K562 (cell line): Measurements from ENCODE around the gene GAB2. TPM values are rescaled to one million over a fixed set of nuclear protein-coding genes. Genes with fewer than 3 reads are reported as not detected.

Source experiments
- ATAC-seq: fragments of 200-7000 bp; cut with Tn5 transposase; 3 replicates; pipeline ENCODE4 v1.9.1; 2020; ENCODE audit warnings: moderate library complexity
- BruUV-seq: library from RNA; stranded (reverse); fragments of 400-500 nt; replicated peaks from 2 replicates; lab custom pipeline; 2021; lab: Mats Ljungman, UMichigan
- CTCF ChIA-PET: fragments of 300-600 bp; formaldehyde crosslinking; extraction: SDS; loops from one replicate; lab custom pipeline; 2021; ENCODE audit warnings: low intra/inter-chr PET ratio; lab: Yijun Ruan, JAX
- POLR2A ChIA-PET: fragments of 300-600, 350-650 bp; sonication (Branson Sonifier 250); formaldehyde crosslinking; extraction: SDS; loops from one replicate; lab custom pipeline; 2021; ENCODE audit warnings: antibody characterized with exemption, inconsistent platforms; lab: Yijun Ruan, JAX
- DNase-seq, 4 experiments: peaks; one replicate each; pipeline versions ENCODE4 v3.0.0 to v3.0.0-alpha.2; 2011 to 2018; ENCODE audit warnings: low spot score in 3 of 4, mixed read lengths in 3 of 4; ENCODE audit errors: extremely low read depth in 1 of 4
- FAIRE-seq: peaks from 2 replicates; lab custom pipeline; 2011; peaks lifted over from hg19 to GRCh38; lab: Jason Lieb, UNC
- H2AFZ ChIP-seq: 2 replicates; pipeline ENCODE4 v1.6.0; 2011; ENCODE audit warnings: low read depth, low read length, control low read depth, inconsistent platforms
- H3K27ac ChIP-seq: fragments of 200-600 bp; 3 replicates; pipeline ENCODE4 v1.8.0; 2011; ENCODE audit warnings: low read depth, mild to moderate bottlenecking, control low read depth, inconsistent platforms, low read length, moderate library complexity, mixed read lengths; ENCODE audit errors: extremely low read depth
- H3K27me3 ChIP-seq, 2 experiments: fragments of 300-600 bp in 1 of 2; 2 replicates in 1 of 2; 3 replicates in 1 of 2; pipeline versions ENCODE4 v1.6.0 to v1.8.0; 2011; ENCODE audit warnings: inconsistent platforms in 2 of 2, low read length in 2 of 2, mild to moderate bottlenecking in 1 of 2, mixed read lengths in 1 of 2, moderate library complexity in 1 of 2; ENCODE audit not compliant: control insufficient read depth in 2 of 2, insufficient read depth in 2 of 2
- H3K36me3 ChIP-seq: fragments of 300-600 bp; 3 replicates; pipeline ENCODE4 v1.8.0; 2011; ENCODE audit warnings: mild to moderate bottlenecking, low read length, inconsistent platforms; ENCODE audit not compliant: control insufficient read depth, insufficient read depth
- H3K4me1 ChIP-seq, 2 experiments: fragments of 200-600 bp in 1 of 2; replicated peaks in 1 of 2; 2 replicates in 1 of 2; 3 replicates in 1 of 2; pipeline versions ENCODE4 v1.5.1 to v1.8.0; 2011; ENCODE audit warnings: inconsistent platforms in 2 of 2, low read length in 2 of 2, mild to moderate bottlenecking in 1 of 2, mixed read lengths in 1 of 2, moderate library complexity in 1 of 2; ENCODE audit not compliant: control insufficient read depth in 2 of 2, insufficient read depth in 2 of 2
- H3K4me2 ChIP-seq: 2 replicates; pipeline ENCODE4 v1.6.1; 2011; ENCODE audit warnings: low read length, control low read depth, inconsistent platforms, mixed read lengths; ENCODE audit not compliant: insufficient read depth
- H3K4me3 ChIP-seq: fragments of 200-600 bp; sonication (generic), shearing (Covaris generic); 2 replicates; pipeline ENCODE4 v1.5.1; 2016; ENCODE audit warnings: control low read depth, inconsistent platforms
- H3K79me2 ChIP-seq: fragments of 200-600 bp; 3 replicates; pipeline ENCODE4 v1.8.0; 2011; ENCODE audit warnings: low read length, inconsistent platforms; ENCODE audit not compliant: control insufficient read depth, insufficient read depth
- H3K9ac ChIP-seq, 2 experiments: 2 replicates each; pipeline versions ENCODE4 v1.6.0 to v1.6.1; 2011; ENCODE audit warnings: low read depth in 2 of 2, low read length in 2 of 2, control low read depth in 1 of 2, inconsistent platforms in 1 of 2, mild to moderate bottlenecking in 1 of 2, mixed read lengths in 1 of 2; ENCODE audit not compliant: insufficient read depth in 1 of 2
- H3K9me1 ChIP-seq: one replicate; pipeline ENCODE4 v1.6.0; 2011; ENCODE audit warnings: inconsistent platforms, mild to moderate bottlenecking, low read length, moderate library complexity; ENCODE audit not compliant: control insufficient read depth, insufficient read depth
- H3K9me3 ChIP-seq: replicated peaks from 2 replicates; pipeline ENCODE4 v1.5.1; 2011; ENCODE audit warnings: low read depth, low read length, inconsistent platforms; ENCODE audit not compliant: control insufficient read depth, insufficient read depth
- H4K20me1 ChIP-seq: replicated peaks from 2 replicates; pipeline ENCODE4 v1.6.1; 2011; ENCODE audit warnings: low read length, inconsistent platforms, mixed read lengths; ENCODE audit not compliant: control insufficient read depth, insufficient read depth
- ARID3A ChIP-seq: IDR thresholded peaks from 2 replicates; pipeline ENCODE4 v1.6.1; 2012; ENCODE audit warnings: low read depth, low read length, improper control_type of control experiment, borderline replicate concordance
- ATF7 ChIP-seq: fragments of 450-650 bp; IDR thresholded peaks from 2 replicates; pipeline ENCODE4 v1.7.1; 2014; ENCODE audit warnings: mild to moderate bottlenecking, moderate library complexity
- CBFA2T3 ChIP-seq: fragments of 450-650 bp; IDR thresholded peaks from 2 replicates; pipeline ENCODE4 v1.6.1; 2017
- CHAMP1 ChIP-seq: fragments of 450-650 bp; IDR thresholded peaks from 2 replicates; pipeline ENCODE4 v1.6.1; 2016; ENCODE audit warnings: mild to moderate bottlenecking
- DEAF1 ChIP-seq: fragments of 450-650 bp; formaldehyde crosslinking; IDR thresholded peaks from 2 replicates; pipeline ENCODE4 v1.4.0; 2020; ENCODE audit warnings: mild to moderate bottlenecking, moderate library complexity
- FOXA1 ChIP-seq: fragments of 450-650 bp; IDR thresholded peaks from 2 replicates; pipeline ENCODE4 v1.6.1; 2016; ENCODE audit warnings: mild to moderate bottlenecking, borderline replicate concordance
- MTA1 ChIP-seq: fragments of 450-650 bp; IDR thresholded peaks from 2 replicates; pipeline ENCODE4 v1.6.1; 2017; ENCODE audit warnings: borderline replicate concordance
- NR2C1 ChIP-seq, 2 experiments: fragments of 450-650 bp; IDR thresholded peaks; 2 replicates each; pipeline ENCODE4 v1.6.1; 2017; ENCODE audit warnings: mild to moderate bottlenecking in 2 of 2, antibody characterized with exemption in 1 of 2, inconsistent platforms in 1 of 2, missing compliant biosample characterization in 1 of 2, missing genetic modification characterization in 1 of 2
- NR2C2 ChIP-seq, 2 experiments: fragments of 200-800 bp in 1 of 2; sonication (Bioruptor generic) in 1 of 2; sonication (generic) in 1 of 2; formaldehyde crosslinking in 1 of 2; IDR thresholded peaks; 2 replicates each; pipeline versions ENCODE4 v1.6.1 to v1.8.0; 2016 to 2022; ENCODE audit warnings: mild to moderate bottlenecking in 1 of 2, missing compliant biosample characterization in 1 of 2, missing genetic modification characterization in 1 of 2, missing genetic modification reagents in 1 of 2
- POLR2B ChIP-seq: fragments of 450-650 bp; IDR thresholded peaks from 2 replicates; pipeline ENCODE4 v1.6.1; 2018; ENCODE audit warnings: low read depth; ENCODE audit not compliant: partially characterized antibody
- ZNF280B ChIP-seq: fragments of 250-450 bp; sonication (Bioruptor Pico); IDR thresholded peaks from 2 replicates; pipeline ENCODE4 v1.5.1; 2021; ENCODE audit warnings: mild to moderate bottlenecking
- WGBS: fragments of 100-300 bp; shearing (Covaris generic); methylation state at CpG from one replicate; pipeline ENCODE4 v1.1.6; 2016; ENCODE audit warnings: low coverage, mixed read lengths; ENCODE audit not compliant: insufficient coverage; ENCODE audit errors: missing lambda C conversion rate; 5-methylcytosine and 5-hydroxymethylcytosine counted together
- in situ Hi-C: fragments of 300-500 bp; cut with MboI; formaldehyde crosslinking; loops from 4 replicates; pipeline ENCODE4 v1.15.0; 2018; ENCODE audit warnings: inconsistent platforms, mixed read lengths
- intact Hi-C: fragments of 100-400 bp; cut with micrococcal nuclease; formaldehyde crosslinking; loops from 2 replicates; pipeline ENCODE4 v1.14.2; 2022
- polyA plus RNA-seq, 8 experiments: library from polyadenylated mRNA; depleted of rRNA in 4 of 8; stranded (reverse) in 5 of 8; unstranded in 3 of 8; fragments of >200 nt; fragmentation: Nextera tagmentation in 2 of 8; fragmentation: Illumina TruSeq in 1 of 8; extraction: Ambion mirVana in 2 of 8; extraction: Trizol in 1 of 8; gene quantifications; 2 replicates each; pipeline versions ENCODE4 v1.2.1 to v1.2.3, GENCODE V29; 2011 to 2014; ENCODE audit warnings: inconsistent platforms in 1 of 8, missing spikeins in 1 of 8
- total RNA-seq, 7 experiments: library from RNA; depleted of rRNA in 6 of 7; stranded (reverse); fragments of >200 nt in 6 of 7; fragmentation: Illumina TruSeq in 2 of 7; extraction: Trizol in 2 of 7; gene quantifications; 2 replicates each; pipeline versions ENCODE4 v1.2.1 to v1.2.3, GENCODE V29; 2011 to 2021; ENCODE audit warnings: low replicate concordance in 1 of 7

The GAB2 gene
- total and polyA plus RNA-seq, 9 of the 15 experiments (the other 6 are each of a cell fraction or from before 2014, with no cell fraction given) = 2.3 to 35.2 (median 16.1) TPM

GRCh38 chr11:78325274-78325781 lies 92.3 kb downstream of the GAB2 start:
- FAIRE-seq (peak; percentile 82), DNase-seq (peak; percentile 41 to 74 (median 54)), ATAC-seq (peak; percentile 73)
- H3K4me1 ChIP-seq = peaks cover 9 to 21% of the 10 kb centered on the region in 2 experiments; a peak in 4 of 5 replicates
- no peaks in the 10 kb centered on the region for H3K27me3 ChIP-seq
- no TSS peak for BruUV-seq
- H3K27ac ChIP-seq = peak overlapping the region; percentile 60
- CTCF ChIA-PET = no interaction called here
- H3K36me3 ChIP-seq = no peaks in the 10 kb centered on the region
- in situ Hi-C loops (no loop called here), intact Hi-C loops (no loop called here)
- no peaks in the 10 kb centered on the region for H4K20me1 ChIP-seq
- H3K9me3 ChIP-seq = no peaks in the 10 kb centered on the region
- H3K9me1 ChIP-seq = no peaks in the 10 kb centered on the region
- WGBS = 1% methylated on average over 4 of the region's 4 CpGs
- H2AFZ ChIP-seq = peak overlapping the region; percentile 44
- POLR2A ChIA-PET = interaction anchor here (0.5 to 1.5 kb wide), 5 partner anchors 11 to 736 kb away, joined by 3 to 5 read pairs (median 3); no protein-coding TSS in a partner anchor
- no peak overlapping the region for H3K4me3 ChIP-seq
- peak overlapping the region in 1 of 2 experiments; percentile 25; a peak in 1 of 4 replicates for H3K9ac ChIP-seq
- peak overlapping the region; percentile 46 for H3K4me2 ChIP-seq
- peaks cover 74% of the 10 kb centered on the region for H3K79me2 ChIP-seq
- no peak for TF ChIP-seq NR2C2 (CRISPR knock-in tag; IDR thresholded peaks at IDR 0.05)
- TF ChIP-seq NR2C2 (tag; IDR thresholded peaks at IDR 0.05) = 0 out of 2 replicates have a peak, but pooled peaks have one; percentile 2
- peak; percentile 41; the same call in 1 of the 2 replicates for TF ChIP-seq MTA1
- no peak for TF ChIP-seq POLR2B
- TF ChIP-seq ATF7 = 0 out of 2 replicates have a peak, but pooled peaks have one; percentile 13
- TF ChIP-seq ARID3A = peak; percentile 68; the same call in 1 of the 2 replicates
- TF ChIP-seq ZNF280B (CRISPR knock-in tag) = no peak
- TF ChIP-seq NR2C1 (IDR thresholded peaks at IDR 0.05) = no peak
- TF ChIP-seq NR2C1 (tag; IDR thresholded peaks at IDR 0.05) = no peak
- TF ChIP-seq CHAMP1 = 0 out of 2 replicates have a peak, but pooled peaks have one; percentile 31
- no peak for TF ChIP-seq FOXA1
- TF ChIP-seq DEAF1 (CRISPR knock-in tag) = 0 out of 2 replicates have a peak, but pooled peaks have one; percentile 24
- peak; percentile 59 for TF ChIP-seq CBFA2T3
